ENCODE measurements around the gene NFIA.

DNA sequence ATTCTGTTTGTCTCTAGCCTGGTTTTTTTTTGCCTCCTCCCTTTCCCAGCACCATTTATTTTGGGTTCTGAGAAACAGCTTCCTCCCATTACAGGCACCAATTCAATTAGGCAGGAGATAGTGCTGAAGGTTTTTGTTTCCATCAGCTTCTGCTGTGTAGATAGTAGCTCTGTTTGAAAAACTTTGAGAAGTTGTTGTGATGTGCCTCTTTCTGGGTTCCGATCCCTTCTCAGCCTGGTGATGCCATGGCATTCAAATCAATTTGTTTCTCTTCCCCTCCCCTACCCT lies 109.0 kb downstream of the NFIA start:
- TF ChIP-seq POLR2AphosphoS5 (IDR thresholded peaks at IDR 0.05), result no peak
- TF ChIP-seq CTCF (IDR thresholded peaks at IDR 0.05), result no peak
- no peak for TF ChIP-seq POLR2A (IDR thresholded peaks at IDR 0.05)

Measured in prostate gland (tissue), 2 donors.